ENCODE data around the gene SLC4A1. TPM values are rescaled to one million over a fixed set of nuclear protein-coding genes. Genes with fewer than 3 reads are reported as not detected.
"Not testable (repeated sequence)": the region's sequence is repeated elsewhere in the genome, so short reads cannot be mapped to it uniquely, and the experiment has no call there.

SLC4A1 gene
- total RNA-seq, 1 donor = not detected

- DNase-seq (ENCODE audit: insufficient read length, low spot score, missing footprints) = no peak
- Histone ChIP-seq H3K9me3 (ENCODE audit: low read depth, low read length) (no peaks in the 10 kb centered on the region), H4K20me1 (ENCODE audit: insufficient read depth, low read length) (no peaks in the 10 kb centered on the region), H3K4me2 (ENCODE audit: insufficient read depth, low read length) (no peak overlapping the region), H3K27me3 (ENCODE audit: insufficient read depth, low read length) (peaks cover 7% of the 10 kb centered on the region), H3K36me3 (ENCODE audit: insufficient read depth, low read length) (no peaks in the 10 kb centered on the region), H3K27ac (ENCODE audit: low read depth, low read length) (no peak overlapping the region), H2AFZ (ENCODE audit: low read length) (no peak overlapping the region), H3K4me3 (ENCODE audit: insufficient read depth, low read length) (no peak overlapping the region), H3K4me1 (ENCODE audit: insufficient read depth, low read length) (no peaks in the 10 kb centered on the region), H3K79me2 (ENCODE audit: insufficient read depth, low read length) (no peaks in the 10 kb centered on the region)
- no peak for TF ChIP-seq CTCF (IDR thresholded peaks at IDR 0.05; ENCODE audit: extremely low read depth, low read depth, low read length)
Observed at GRCh38 chr17:44247440-44247841, 20.5 kb downstream of the SLC4A1 start.

- Histone ChIP-seq H3K36me3 (ENCODE audit: insufficient read depth, low read length) (no peaks in the 10 kb centered on the region), H3K27me3 (ENCODE audit: insufficient read depth, low read length) (no peaks in the 10 kb centered on the region), H3K9me3 (ENCODE audit: low read depth, low read length) (no peaks in the 10 kb centered on the region), H4K20me1 (ENCODE audit: insufficient read depth, low read length) (no peaks in the 10 kb centered on the region), H3K27ac (ENCODE audit: low read depth, low read length) (no peak overlapping the region), H3K4me3 (ENCODE audit: insufficient read depth, low read length) (no peak overlapping the region), H3K4me2 (ENCODE audit: insufficient read depth, low read length) (no peak overlapping the region), H3K4me1 (ENCODE audit: insufficient read depth, low read length) (no peaks in the 10 kb centered on the region), H2AFZ (ENCODE audit: low read length) (no peak overlapping the region), H3K79me2 (ENCODE audit: insufficient read depth, low read length) (no peaks in the 10 kb centered on the region)
- TF ChIP-seq CTCF (IDR thresholded peaks at IDR 0.05; ENCODE audit: extremely low read depth, low read depth, low read length) = no peak
- no peak for DNase-seq (ENCODE audit: insufficient read length, low spot score, missing footprints)
Observed at GRCh38 chr17:44241106-44241624, 26.8 kb downstream of the SLC4A1 start.

GRCh38 chr17:44237886-44238285, 30.0 kb downstream of the SLC4A1 start:
- not testable (repeated sequence) for H3K4me2 ChIP-seq (ENCODE audit: insufficient read depth, low read length); H3K4me3 ChIP-seq (ENCODE audit: insufficient read depth, low read length); H2AFZ ChIP-seq (ENCODE audit: low read length); H3K4me1 ChIP-seq (ENCODE audit: insufficient read depth, low read length); H3K36me3 ChIP-seq (ENCODE audit: insufficient read depth, low read length); H3K27ac ChIP-seq (ENCODE audit: low read depth, low read length); H3K9me3 ChIP-seq (ENCODE audit: low read depth, low read length); H3K79me2 ChIP-seq (ENCODE audit: insufficient read depth, low read length); H3K27me3 ChIP-seq (ENCODE audit: insufficient read depth, low read length); DNase-seq (ENCODE audit: insufficient read length, low spot score, missing footprints); H4K20me1 ChIP-seq (ENCODE audit: insufficient read depth, low read length)

GRCh38 chr17:44236444-44236991, 31.4 kb downstream of the SLC4A1 start:
- Histone ChIP-seq H3K27ac (ENCODE audit: low read depth, low read length) (no peak overlapping the region), H3K4me3 (ENCODE audit: insufficient read depth, low read length) (no peak overlapping the region), H4K20me1 (ENCODE audit: insufficient read depth, low read length) (no peaks in the 10 kb centered on the region), H3K36me3 (ENCODE audit: insufficient read depth, low read length) (no peaks in the 10 kb centered on the region), H3K4me1 (ENCODE audit: insufficient read depth, low read length) (peaks cover 6% of the 10 kb centered on the region), H3K9me3 (ENCODE audit: low read depth, low read length) (no peaks in the 10 kb centered on the region), H2AFZ (ENCODE audit: low read length) (no peak overlapping the region), H3K79me2 (ENCODE audit: insufficient read depth, low read length) (no peaks in the 10 kb centered on the region), H3K4me2 (ENCODE audit: insufficient read depth, low read length) (no peak overlapping the region), H3K27me3 (ENCODE audit: insufficient read depth, low read length) (no peaks in the 10 kb centered on the region)
- no peak for DNase-seq (ENCODE audit: insufficient read length, low spot score, missing footprints)
- no peak for TF ChIP-seq CTCF (IDR thresholded peaks at IDR 0.05; ENCODE audit: extremely low read depth, low read depth, low read length)
